ENCODE results near the gene SLC20A1.
"Not testable (repeated sequence)": the region's sequence is repeated elsewhere in the genome, so short reads cannot be mapped to it uniquely, and the experiment has no call there.

The SLC20A1 gene

DNA sequence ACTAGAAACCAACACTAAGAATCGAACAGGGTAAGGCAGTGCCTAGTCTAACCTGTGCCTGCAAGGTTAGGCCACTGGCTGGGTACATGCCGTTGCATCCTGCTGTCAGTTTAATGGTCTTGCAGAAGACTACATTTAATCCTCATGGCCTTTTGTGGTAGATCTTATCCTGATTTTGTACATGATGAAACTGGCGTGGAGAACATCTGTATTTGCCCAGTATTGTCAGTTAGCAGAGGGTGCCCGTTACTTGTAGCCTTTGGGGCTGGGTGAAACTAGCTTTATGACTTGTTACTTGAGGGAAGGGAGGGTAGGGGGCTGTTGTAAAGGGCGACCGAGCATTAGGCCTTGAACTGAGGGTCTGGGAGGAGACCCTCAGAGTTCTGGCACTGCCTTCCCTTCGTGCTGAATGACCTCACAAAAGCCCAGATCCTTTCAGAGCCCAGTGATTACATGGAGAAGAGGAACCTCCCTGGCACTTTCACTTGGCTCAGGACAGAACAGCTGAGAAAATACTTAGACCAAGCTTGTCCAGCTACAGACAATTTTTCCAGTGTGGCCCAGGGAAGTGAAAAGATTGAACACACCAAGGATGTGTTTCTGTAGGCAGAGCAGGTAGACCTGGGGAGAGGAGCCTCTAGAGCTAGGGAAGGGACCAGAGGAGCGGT is 19.5 kb downstream of the SLC20A1 start:
- no peak overlapping the region for H3K27ac ChIP-seq
- peaks cover 63% of the 10 kb centered on the region for H3K36me3 ChIP-seq
- no peaks in the 10 kb centered on the region for H3K27me3 ChIP-seq (ENCODE audit: insufficient read depth, low read depth, severe bottlenecking)
- no peak for DNase-seq
- no peak overlapping the region for H3K4me3 ChIP-seq (ENCODE audit: low read depth, low read length)
- TF ChIP-seq, protein P1, sequence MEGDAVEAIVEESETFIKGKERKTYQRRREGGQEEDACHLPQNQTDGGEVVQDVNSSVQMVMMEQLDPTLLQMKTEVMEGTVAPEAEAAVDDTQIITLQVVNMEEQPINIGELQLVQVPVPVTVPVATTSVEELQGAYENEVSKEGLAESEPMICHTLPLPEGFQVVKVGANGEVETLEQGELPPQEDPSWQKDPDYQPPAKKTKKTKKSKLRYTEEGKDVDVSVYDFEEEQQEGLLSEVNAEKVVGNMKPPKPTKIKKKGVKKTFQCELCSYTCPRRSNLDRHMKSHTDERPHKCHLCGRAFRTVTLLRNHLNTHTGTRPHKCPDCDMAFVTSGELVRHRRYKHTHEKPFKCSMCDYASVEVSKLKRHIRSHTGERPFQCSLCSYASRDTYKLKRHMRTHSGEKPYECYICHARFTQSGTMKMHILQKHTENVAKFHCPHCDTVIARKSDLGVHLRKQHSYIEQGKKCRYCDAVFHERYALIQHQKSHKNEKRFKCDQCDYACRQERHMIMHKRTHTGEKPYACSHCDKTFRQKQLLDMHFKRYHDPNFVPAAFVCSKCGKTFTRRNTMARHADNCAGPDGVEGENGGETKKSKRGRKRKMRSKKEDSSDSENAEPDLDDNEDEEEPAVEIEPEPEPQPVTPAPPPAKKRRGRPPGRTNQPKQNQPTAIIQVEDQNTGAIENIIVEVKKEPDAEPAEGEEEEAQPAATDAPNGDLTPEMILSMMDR (IDR thresholded peaks at IDR 0.05; ENCODE audit: low read depth, low read length): no peak
- no peaks in the 10 kb centered on the region for H3K9me3 ChIP-seq (ENCODE audit: severe bottlenecking)

DNA sequence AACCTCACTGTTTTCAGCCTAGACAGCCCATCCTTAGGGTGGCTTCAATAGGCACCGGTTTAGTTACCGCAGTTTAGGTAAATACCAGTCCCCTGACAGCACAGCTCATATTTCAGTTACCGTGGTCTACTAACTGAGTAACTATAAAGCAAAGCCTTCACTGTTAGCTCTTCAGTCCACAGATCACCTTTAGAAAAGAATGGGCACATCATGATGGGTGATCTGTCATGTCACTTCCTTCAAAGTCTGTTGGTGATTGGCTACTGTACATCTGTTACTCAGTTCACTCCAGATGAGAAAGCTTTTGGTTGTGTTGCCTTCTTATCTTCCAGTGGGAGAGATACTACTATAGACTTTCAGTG is 21.0 kb downstream of the SLC20A1 start:
- no peaks in the 10 kb centered on the region for H3K27me3 ChIP-seq (ENCODE audit: insufficient read depth, low read depth, severe bottlenecking)
- no peak for DNase-seq
- no peak overlapping the region for H3K4me3 ChIP-seq (ENCODE audit: low read depth, low read length)
- H3K9me3 ChIP-seq (ENCODE audit: severe bottlenecking): no peaks in the 10 kb centered on the region
- peaks cover 48% of the 10 kb centered on the region for H3K36me3 ChIP-seq
- TF ChIP-seq, protein P1 (IDR thresholded peaks at IDR 0.05; ENCODE audit: low read depth, low read length): no peak
- H3K27ac ChIP-seq: no peak overlapping the region

DNA sequence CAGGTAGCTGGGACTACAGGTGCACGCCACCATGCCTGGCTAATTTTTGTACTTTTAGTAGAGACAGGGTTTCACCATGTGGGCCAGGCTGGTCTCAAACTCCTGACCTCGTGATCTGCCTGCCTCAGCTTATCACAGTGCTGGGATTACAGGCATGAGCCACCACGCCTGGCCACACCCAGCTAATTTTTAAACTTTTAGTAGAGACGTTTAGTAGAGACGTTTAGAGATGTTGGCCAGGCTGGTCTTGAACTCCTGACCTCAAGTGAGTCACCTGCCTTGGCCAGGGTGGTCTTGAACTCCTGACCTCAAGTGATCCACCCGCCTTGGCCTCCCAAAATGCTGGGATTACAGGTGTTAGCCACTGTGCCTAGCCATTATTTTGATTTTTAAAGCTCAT is 21.8 kb downstream of the SLC20A1 start:
- H3K36me3 ChIP-seq: peaks cover 40% of the 10 kb centered on the region
- H3K9me3 ChIP-seq (ENCODE audit: severe bottlenecking); H3K27me3 ChIP-seq (ENCODE audit: insufficient read depth, low read depth, severe bottlenecking); H3K4me3 ChIP-seq (ENCODE audit: low read depth, low read length); H3K27ac ChIP-seq; DNase-seq: not testable (repeated sequence)

DNA sequence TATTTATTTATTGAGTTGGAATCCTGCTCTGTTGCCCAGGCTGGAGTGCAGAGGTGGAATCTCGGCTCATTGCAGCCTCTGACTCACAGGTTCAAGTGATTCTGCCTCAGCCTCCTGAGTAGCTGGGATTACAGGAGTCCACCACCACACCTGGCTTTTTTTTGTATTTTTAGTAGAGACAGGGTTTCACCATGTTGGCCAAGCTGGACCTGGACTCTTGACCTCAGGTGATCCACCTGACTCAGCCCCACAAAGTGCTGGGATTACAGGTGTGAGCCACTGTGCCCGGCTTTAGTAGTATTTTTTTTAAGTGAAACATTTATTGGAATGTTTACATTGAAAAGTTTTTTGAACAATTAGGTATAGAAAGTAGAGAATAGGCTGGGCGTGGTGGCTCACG is 23.9 kb downstream of the SLC20A1 start:
- Histone ChIP-seq H3K36me3 (peaks cover 19% of the 10 kb centered on the region), H3K4me3 (ENCODE audit: low read depth, low read length) (no peak overlapping the region), H3K9me3 (ENCODE audit: severe bottlenecking) (no peaks in the 10 kb centered on the region), H3K27me3 (ENCODE audit: insufficient read depth, low read depth, severe bottlenecking) (no peaks in the 10 kb centered on the region), H3K27ac (no peak overlapping the region)
- TF ChIP-seq, protein P1 (IDR thresholded peaks at IDR 0.05; ENCODE audit: low read depth, low read length): no peak
- no peak for DNase-seq

DNA sequence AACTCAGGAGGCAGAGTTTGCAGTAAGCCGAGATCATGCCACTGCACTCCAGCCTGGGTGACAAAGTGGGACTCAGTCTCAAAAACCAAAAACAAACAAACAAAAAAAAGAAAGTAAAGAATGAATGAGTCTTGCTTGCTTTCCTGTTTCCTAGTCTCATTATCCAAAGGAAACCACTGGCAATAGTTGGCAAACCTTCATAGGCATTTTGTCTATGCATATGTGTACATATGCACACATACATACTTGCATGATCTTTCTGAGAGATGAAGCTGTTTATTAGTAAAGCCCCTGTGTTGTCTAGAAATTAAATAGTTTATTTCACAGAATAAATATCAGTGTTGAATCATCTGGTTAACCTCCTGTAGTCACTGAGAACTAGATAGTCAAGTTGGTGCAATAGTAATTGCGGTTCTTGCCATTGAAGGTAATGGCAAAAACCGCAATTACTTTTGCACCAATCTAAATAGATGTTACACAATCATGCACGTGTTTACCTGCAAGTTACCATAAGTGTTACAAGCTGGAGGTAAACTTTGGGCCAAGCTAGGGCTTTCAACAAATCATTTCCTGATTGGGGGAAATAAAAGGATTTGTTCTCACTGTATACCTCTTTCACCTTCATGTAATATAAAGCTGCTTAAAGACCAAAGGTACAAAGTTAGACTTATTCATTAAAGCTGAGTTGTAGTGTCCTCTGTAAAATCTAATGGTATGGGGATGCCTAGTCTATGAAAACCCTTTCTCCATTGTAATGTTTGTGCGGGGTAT is 24.7 kb downstream of the SLC20A1 start:
- peaks cover 11% of the 10 kb centered on the region for H3K36me3 ChIP-seq
- H3K27me3 ChIP-seq (ENCODE audit: insufficient read depth, low read depth, severe bottlenecking): no peaks in the 10 kb centered on the region
- no peak overlapping the region for H3K4me3 ChIP-seq (ENCODE audit: low read depth, low read length)
- no peak for DNase-seq
- no peak overlapping the region for H3K27ac ChIP-seq
- TF ChIP-seq, protein P1 (IDR thresholded peaks at IDR 0.05; ENCODE audit: low read depth, low read length): no peak
- H3K9me3 ChIP-seq (ENCODE audit: severe bottlenecking): no peaks in the 10 kb centered on the region

DNA sequence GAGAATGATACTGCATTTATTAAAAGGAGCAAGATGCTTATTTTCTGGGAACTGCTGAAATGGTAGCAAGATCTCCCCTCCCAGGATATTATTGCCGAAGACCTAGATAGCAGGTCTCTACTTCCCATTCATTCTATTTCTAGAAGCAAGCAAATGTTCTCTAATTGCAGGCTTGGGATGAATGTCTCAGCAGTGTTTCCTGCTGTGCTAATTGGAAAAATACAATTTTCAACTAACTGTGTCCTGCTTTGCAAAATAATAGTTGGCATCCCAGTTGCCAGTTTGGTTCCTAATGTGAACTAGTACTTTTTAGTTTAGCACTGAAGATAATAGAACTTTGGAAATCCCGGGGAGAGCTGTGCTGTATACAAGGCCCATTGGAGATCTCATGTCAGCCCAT is 26.1 kb downstream of the SLC20A1 start:
- no peaks in the 10 kb centered on the region for H3K27me3 ChIP-seq (ENCODE audit: insufficient read depth, low read depth, severe bottlenecking)
- no peak for DNase-seq
- TF ChIP-seq, protein P1 (IDR thresholded peaks at IDR 0.05; ENCODE audit: low read depth, low read length): no peak
- H3K4me3 ChIP-seq (ENCODE audit: low read depth, low read length): no peak overlapping the region
- H3K27ac ChIP-seq: no peak overlapping the region
- peaks cover 3% of the 10 kb centered on the region for H3K36me3 ChIP-seq
- H3K9me3 ChIP-seq (ENCODE audit: severe bottlenecking): no peaks in the 10 kb centered on the region

Data from WERI-Rb-1 (cell line).